ENCODE results near the gene ZNRF4.

The ZNRF4 gene

GRCh38 chr19:5443723-5444122 lies 11.5 kb upstream of the ZNRF4 start:
- no peak for DNase-seq

GRCh38 chr19:5444431-5444830 lies 10.8 kb upstream of the ZNRF4 start:
- DNase-seq = no peak

GRCh38 chr19:5445071-5445470 lies 10.1 kb upstream of the ZNRF4 start:
- no peak for DNase-seq

GRCh38 chr19:5445561-5446055 lies 9.6 kb upstream of the ZNRF4 start:
- no peak for DNase-seq

GRCh38 chr19:5447700-5448311 lies 7.4 kb upstream of the ZNRF4 start:
- DNase-seq = no peak

- no peak for DNase-seq
These were observed 6.8 kb upstream of the ZNRF4 start for GRCh38 chr19:5448374-5448773.

- DNase-seq = no peak
These were observed 4.6 kb upstream of the ZNRF4 start for GRCh38 chr19:5450482-5451126.

GRCh38 chr19:5451494-5451893 lies 3.7 kb upstream of the ZNRF4 start:
- no peak for DNase-seq

- DNase-seq = no peak
These were observed 2.3 kb upstream of the ZNRF4 start for GRCh38 chr19:5452594-5453565.

- DNase-seq = no peak
These were observed 474 bp upstream of the ZNRF4 start for GRCh38 chr19:5454743-5455142.

GRCh38 chr19:5456130-5456840 lies 1.1 kb downstream of the ZNRF4 start:
- DNase-seq = no peak

- no peak for DNase-seq
These were observed 1.6 kb downstream of the ZNRF4 start for GRCh38 chr19:5456841-5457200.

GRCh38 chr19:5457709-5458108 lies 2.5 kb downstream of the ZNRF4 start:
- DNase-seq = no peak

- no peak for DNase-seq
These were observed 3.2 kb downstream of the ZNRF4 start for GRCh38 chr19:5458420-5458819.

- no peak for DNase-seq
These were observed 4.1 kb downstream of the ZNRF4 start for GRCh38 chr19:5459360-5459759.

- no peak for DNase-seq
These were observed 5.5 kb downstream of the ZNRF4 start for GRCh38 chr19:5460748-5461147.

- no peak for DNase-seq
These were observed 8.7 kb downstream of the ZNRF4 start for GRCh38 chr19:5463959-5464358.

- DNase-seq = no peak
These were observed 10.9 kb downstream of the ZNRF4 start for GRCh38 chr19:5466072-5466471.

GRCh38 chr19:5466814-5467291 lies 11.6 kb downstream of the ZNRF4 start:
- no peak for DNase-seq

GRCh38 chr19:5470264-5470671 lies 15.1 kb downstream of the ZNRF4 start:
- no peak for DNase-seq

- DNase-seq = no peak
These were observed 17.1 kb downstream of the ZNRF4 start for GRCh38 chr19:5472286-5472685.

- DNase-seq = no peak
These were observed 18.4 kb downstream of the ZNRF4 start for GRCh38 chr19:5473646-5474045.

Data from SIG-M5 (cell line).